T-helper 17 cell (primary cell): ENCODE measurements around the gene ZNF775. TPM values are rescaled to one million over a fixed set of nuclear protein-coding genes. Genes with fewer than 3 reads are reported as not detected.

ENCODE experiments used
- ATAC-seq: fragments of 150-1000 bp; cut with Tn5 transposase; 2 replicates; pipeline ENCODE4 v1.10.0; 2021; ENCODE audit warnings: mild to moderate bottlenecking, moderate library complexity
- DNase-seq, 3 donors: peaks; one replicate each; pipeline versions ENCODE4 v3.0.0 to v3.0.0-alpha.2; 2020 to 2021
- H3K9me3 ChIP-seq: one replicate; pipeline ENCODE4 v1.7.0; 2013; ENCODE audit warnings: low read length, mild to moderate bottlenecking; ENCODE audit not compliant: control insufficient read depth, poor library complexity, severe bottlenecking
- H3K27ac Mint-ChIP-seq: one replicate; pipeline ENCODE4 v1.8.0; 2022; ENCODE audit warnings: mild to moderate bottlenecking, moderate library complexity, mixed read lengths
- H3K27me3 Mint-ChIP-seq: one replicate; pipeline ENCODE4 v1.8.0; 2022; ENCODE audit warnings: mixed read lengths
- H3K36me3 Mint-ChIP-seq: one replicate; pipeline ENCODE4 v1.8.0; 2022; ENCODE audit warnings: low read depth, mixed read lengths
- H3K4me1 Mint-ChIP-seq: one replicate; pipeline ENCODE4 v1.8.0; 2022; ENCODE audit warnings: mild to moderate bottlenecking, mixed read lengths
- H3K4me3 Mint-ChIP-seq: one replicate; pipeline ENCODE4 v1.8.0; 2022; ENCODE audit warnings: mild to moderate bottlenecking, moderate library complexity, mixed read lengths
- total RNA-seq, 4 donors: library from RNA in 2 of 4; stranded (reverse) in 2 of 4; gene quantifications; one replicate each; pipeline ENCODE4 v1.2.3 and lab custom pipeline; 2022 to 2026

Gene ZNF775
- total RNA-seq, 2 donors from 2014 or later: 1.4 to 2.1 TPM

- ATAC-seq: no peak
- H3K36me3 Mint-ChIP-seq: peaks cover 4% of the 10 kb centered on the region
- H3K4me3 Mint-ChIP-seq: no peak overlapping the region
- peaks cover 5% of the 10 kb centered on the region for H3K4me1 Mint-ChIP-seq
- H3K9me3 ChIP-seq: no peaks in the 10 kb centered on the region
- no peak for DNase-seq
- H3K27me3 Mint-ChIP-seq: peaks cover 32% of the 10 kb centered on the region
- H3K27ac Mint-ChIP-seq: no peak overlapping the region
These were observed 39.7 kb upstream of the ZNF775 start for GRCh38 chr7:150339409-150339809.

GRCh38 chr7:150340024-150340749 is 38.9 kb upstream of the ZNF775 start:
- Mint-ChIP-seq H3K4me3 (no peak overlapping the region), H3K27ac (no peak overlapping the region), H3K4me1 (peaks cover 5% of the 10 kb centered on the region), H3K36me3 (peaks cover 4% of the 10 kb centered on the region), H3K27me3 (peaks cover 32% of the 10 kb centered on the region)
- ATAC-seq: no peak
- no peaks in the 10 kb centered on the region for H3K9me3 ChIP-seq
- DNase-seq: no peak

GRCh38 chr7:150340875-150341262 is 38.3 kb upstream of the ZNF775 start:
- Mint-ChIP-seq H3K4me1 (peaks cover 5% of the 10 kb centered on the region), H3K27me3 (peaks cover 32% of the 10 kb centered on the region), H3K27ac (no peak overlapping the region), H3K4me3 (no peak overlapping the region), H3K36me3 (peaks cover 4% of the 10 kb centered on the region)
- DNase-seq (no peak), ATAC-seq (no peak)
- H3K9me3 ChIP-seq: no peaks in the 10 kb centered on the region

- peaks cover 5% of the 10 kb centered on the region for H3K4me1 Mint-ChIP-seq
- peaks cover 32% of the 10 kb centered on the region for H3K27me3 Mint-ChIP-seq
- ATAC-seq (no peak), DNase-seq (no peak)
- peaks cover 4% of the 10 kb centered on the region for H3K36me3 Mint-ChIP-seq
- peak within 1 kb of the TSS; percentile 9 for H3K4me3 Mint-ChIP-seq
- H3K27ac Mint-ChIP-seq: no peak within 1 kb of the TSS
- H3K9me3 ChIP-seq: no peaks in the 10 kb centered on the region
These were observed 37.6 kb upstream of the ZNF775 start, which contains the start of gene RARRES2 for GRCh38 chr7:150341263-150342120. TSS of gene RARRES2 (minus strand) at chr7:150341629. CDS start at chr7:150340609, 1,020 bp downstream.

GRCh38 chr7:150342121-150342408 is 37.1 kb upstream of the ZNF775 start:
- H3K9me3 ChIP-seq: no peaks in the 10 kb centered on the region
- Mint-ChIP-seq H3K27me3 (peaks cover 32% of the 10 kb centered on the region), H3K27ac (no peak overlapping the region), H3K36me3 (peaks cover 4% of the 10 kb centered on the region), H3K4me3 (peak overlapping the region; percentile 9), H3K4me1 (peaks cover 5% of the 10 kb centered on the region)
- DNase-seq: no peak
- ATAC-seq: no peak

- peaks cover 32% of the 10 kb centered on the region for H3K27me3 Mint-ChIP-seq
- H3K9me3 ChIP-seq: no peaks in the 10 kb centered on the region
- DNase-seq: no peak
- H3K4me1 Mint-ChIP-seq: peaks cover 5% of the 10 kb centered on the region
- no peak for ATAC-seq
- H3K4me3 Mint-ChIP-seq: no peak overlapping the region
- no peak overlapping the region for H3K27ac Mint-ChIP-seq
- H3K36me3 Mint-ChIP-seq: peaks cover 2% of the 10 kb centered on the region
These were observed 35.9 kb upstream of the ZNF775 start for GRCh38 chr7:150343225-150343624.

- DNase-seq: no peak
- Mint-ChIP-seq H3K4me3 (no peak overlapping the region), H3K4me1 (peaks cover 5% of the 10 kb centered on the region), H3K27me3 (peaks cover 27% of the 10 kb centered on the region), H3K36me3 (peaks cover 2% of the 10 kb centered on the region), H3K27ac (no peak overlapping the region)
- no peaks in the 10 kb centered on the region for H3K9me3 ChIP-seq
- ATAC-seq: no peak
These were observed 34.8 kb upstream of the ZNF775 start for GRCh38 chr7:150344299-150344698.

GRCh38 chr7:150345012-150345411 is 34.1 kb upstream of the ZNF775 start:
- peaks cover 5% of the 10 kb centered on the region for H3K4me1 Mint-ChIP-seq

GRCh38 chr7:150346922-150347321 is 32.2 kb upstream of the ZNF775 start:
- Mint-ChIP-seq H3K36me3 (no peaks in the 10 kb centered on the region), H3K27ac (no peak overlapping the region), H3K4me1 (peaks cover 2% of the 10 kb centered on the region), H3K27me3 (peaks cover 16% of the 10 kb centered on the region), H3K4me3 (no peak overlapping the region)
- DNase-seq (no peak), ATAC-seq (no peak)
- no peaks in the 10 kb centered on the region for H3K9me3 ChIP-seq

More at GRCh38 chr7:150345012-150345411, 34.1 kb upstream of the ZNF775 start:
- Mint-ChIP-seq H3K27me3 (peaks cover 20% of the 10 kb centered on the region), H3K27ac (no peak overlapping the region), H3K36me3 (peaks cover 2% of the 10 kb centered on the region), H3K4me3 (no peak overlapping the region)
- DNase-seq: no peak
- no peak for ATAC-seq
- H3K9me3 ChIP-seq: no peaks in the 10 kb centered on the region

GRCh38 chr7:150351587-150352194 is 27.4 kb upstream of the ZNF775 start:
- Mint-ChIP-seq H3K27ac (no peak overlapping the region), H3K36me3 (no peaks in the 10 kb centered on the region), H3K27me3 (no peaks in the 10 kb centered on the region), H3K4me3 (no peak overlapping the region), H3K4me1 (no peaks in the 10 kb centered on the region)
- no peak for ATAC-seq
- H3K9me3 ChIP-seq: no peaks in the 10 kb centered on the region
- no peak for DNase-seq

- Mint-ChIP-seq H3K27me3 (no peaks in the 10 kb centered on the region), H3K27ac (no peak overlapping the region), H3K4me3 (no peak overlapping the region), H3K36me3 (peaks cover 3% of the 10 kb centered on the region), H3K4me1 (peaks cover 17% of the 10 kb centered on the region)
- no peak for ATAC-seq
- no peaks in the 10 kb centered on the region for H3K9me3 ChIP-seq
- no peak for DNase-seq
These were observed 23.5 kb upstream of the ZNF775 start for GRCh38 chr7:150355666-150356059.

GRCh38 chr7:150356265-150356897 is 22.7 kb upstream of the ZNF775 start:
- ATAC-seq: peak; percentile 23
- Mint-ChIP-seq H3K4me3 (no peak overlapping the region), H3K27ac (peak overlapping the region; percentile 60), H3K4me1 (peaks cover 17% of the 10 kb centered on the region), H3K27me3 (no peaks in the 10 kb centered on the region), H3K36me3 (peaks cover 3% of the 10 kb centered on the region)
- H3K9me3 ChIP-seq: no peaks in the 10 kb centered on the region
- no peak for DNase-seq

- H3K27ac Mint-ChIP-seq: peak overlapping the region; percentile 62
- ATAC-seq (peak; percentile 85), DNase-seq (peak in 2 of 3 donors; percentile 31 to 32)
- peaks cover 3% of the 10 kb centered on the region for H3K36me3 Mint-ChIP-seq
- H3K27me3 Mint-ChIP-seq: no peaks in the 10 kb centered on the region
- H3K4me3 Mint-ChIP-seq: peak overlapping the region; percentile 19
- peaks cover 17% of the 10 kb centered on the region for H3K4me1 Mint-ChIP-seq
- H3K9me3 ChIP-seq: no peaks in the 10 kb centered on the region
These were observed 21.9 kb upstream of the ZNF775 start for GRCh38 chr7:150357270-150357669.
